ENCODE data around the gene RNMT. TPM values are rescaled to one million over a fixed set of nuclear protein-coding genes. Genes with fewer than 3 reads are reported as not detected.

Gene RNMT
- total RNA-seq, 1 donor from 2014 or later = 32.1 TPM

- intact Hi-C loops (cut with DNase I) = no loop called here
- Histone ChIP-seq H3K9me3 (no peaks in the 10 kb centered on the region), H3K4me1 (peaks cover 9% of the 10 kb centered on the region), H3K27me3 (ENCODE audit: low read depth) (peaks cover 34% of the 10 kb centered on the region), H3K27ac (no peak overlapping the region), H3K36me3 (no peaks in the 10 kb centered on the region), H3K4me3 (peak overlapping the region; percentile 37)
- no peak for ATAC-seq
- no peak for DNase-seq
- no peak for TF ChIP-seq CTCF (IDR thresholded peaks at IDR 0.05)
These were observed 74.8 kb downstream of the RNMT start for GRCh38 chr18:13801260-13801601.

GRCh38 chr18:13804305-13804704, 77.8 kb downstream of the RNMT start:
- ATAC-seq = no peak
- intact Hi-C loops (cut with DNase I) = no loop called here
- peaks cover 26% of the 10 kb centered on the region for H3K27me3 ChIP-seq (ENCODE audit: low read depth)

GRCh38 chr18:13808294-13809042, 82.0 kb downstream of the RNMT start:
- no peak for DNase-seq
- H3K27me3 ChIP-seq (ENCODE audit: low read depth) = peaks cover 5% of the 10 kb centered on the region
- H3K9me3 ChIP-seq = no peaks in the 10 kb centered on the region
- no peak overlapping the region for H3K27ac ChIP-seq
- no peak overlapping the region for H3K4me3 ChIP-seq
- H3K36me3 ChIP-seq = no peaks in the 10 kb centered on the region
- no peak for ATAC-seq
- intact Hi-C loops (cut with DNase I) = no loop called here
- no peaks in the 10 kb centered on the region for H3K4me1 ChIP-seq
- no peak for TF ChIP-seq CTCF (IDR thresholded peaks at IDR 0.05)

More at GRCh38 chr18:13804305-13804704, 77.8 kb downstream of the RNMT start:
- H3K36me3 ChIP-seq = no peaks in the 10 kb centered on the region
- no peak overlapping the region for H3K4me3 ChIP-seq
- no peak for DNase-seq
- H3K9me3 ChIP-seq = no peaks in the 10 kb centered on the region
- H3K27ac ChIP-seq = no peak overlapping the region
- TF ChIP-seq CTCF (IDR thresholded peaks at IDR 0.05) = no peak
- H3K4me1 ChIP-seq = peaks cover 9% of the 10 kb centered on the region

- DNase-seq (no peak), ATAC-seq (no peak)
- no peak overlapping the region for H3K4me3 ChIP-seq
- H3K36me3 ChIP-seq = no peaks in the 10 kb centered on the region
- intact Hi-C loops (cut with DNase I) = no loop called here
- peaks cover 4% of the 10 kb centered on the region for H3K27me3 ChIP-seq (ENCODE audit: low read depth)
- H3K9me3 ChIP-seq = no peaks in the 10 kb centered on the region
- no peak overlapping the region for H3K27ac ChIP-seq
- no peaks in the 10 kb centered on the region for H3K4me1 ChIP-seq
- no peak for TF ChIP-seq CTCF (IDR thresholded peaks at IDR 0.05)
These were observed 82.6 kb downstream of the RNMT start for GRCh38 chr18:13809043-13809430.

- no peaks in the 10 kb centered on the region for H3K9me3 ChIP-seq
- ATAC-seq (peak in 1 of 2 donors; percentile 43), DNase-seq (no peak)
- TF ChIP-seq CTCF (IDR thresholded peaks at IDR 0.05) = no peak
- H3K4me3 ChIP-seq = no peak overlapping the region
- no peaks in the 10 kb centered on the region for H3K36me3 ChIP-seq
- intact Hi-C loops (cut with DNase I) = no loop called here
- peaks cover 4% of the 10 kb centered on the region for H3K27me3 ChIP-seq (ENCODE audit: low read depth)
- H3K4me1 ChIP-seq = no peaks in the 10 kb centered on the region
- H3K27ac ChIP-seq = no peak overlapping the region
These were observed 83.2 kb downstream of the RNMT start for GRCh38 chr18:13809531-13810255.
